Ovary (tissue), 9 donors: ENCODE data around the gene HECW1. TPM values are rescaled to one million over a fixed set of nuclear protein-coding genes. Genes with fewer than 3 reads are reported as not detected.
"Not testable (repeated sequence)": the region's sequence is repeated elsewhere in the genome, so short reads cannot be mapped to it uniquely, and the experiment has no call there.

Experiments used
- DNase-seq, 5 donors: peaks; one replicate each; pipeline ENCODE4 v3.0.0-alpha.2; 2019 to 2020
- H3K27ac ChIP-seq, 2 donors: fragments of 200-600 bp; one replicate each; pipeline versions ENCODE4 v1.5.1 to v1.8.0; 2019 to 2022
- H3K27me3 ChIP-seq: fragments of 200-600 bp; one replicate; pipeline ENCODE4 v1.8.0; 2022
- H3K36me3 ChIP-seq: fragments of 200-600 bp; sonication (generic); one replicate; pipeline ENCODE4 v1.5.1; 2019
- H3K4me1 ChIP-seq: one replicate; pipeline ENCODE4 v1.8.1; 2013; ENCODE audit warnings: mild to moderate bottlenecking, moderate library complexity; ENCODE audit not compliant: insufficient read depth
- H3K4me3 ChIP-seq: fragments of 200-600 bp; sonication (generic); one replicate; pipeline ENCODE4 v1.5.1; 2017
- H3K9me3 ChIP-seq, 2 donors: fragments of 200-600 bp in 1 of 2; sonication (generic) in 1 of 2; one replicate each; pipeline versions ENCODE4 v1.5.1 to v1.8.1; 2013 to 2019; ENCODE audit warnings: mild to moderate bottlenecking in 1 of 2, moderate library complexity in 1 of 2
- EP300 ChIP-seq: sonication (generic); formaldehyde crosslinking; IDR thresholded peaks from one replicate; pipeline ENCODE4 v1.6.1; 2017; ENCODE audit warnings: antibody characterized with exemption
- POLR2A ChIP-seq: fragments of 450-650 bp; IDR thresholded peaks from one replicate; pipeline ENCODE4 v1.6.1; 2017; ENCODE audit warnings: antibody characterized with exemption, mild to moderate bottlenecking, moderate library complexity
- WGBS, 3 donors: extraction: QIAGEN DNeasy Blood & Tissue Kit in 1 of 3; methylation state at CpG; one replicate each; pipeline versions ENCODE4 v1.1.5 to v1.1.7; 2013 to 2017; 5-methylcytosine and 5-hydroxymethylcytosine counted together
- intact Hi-C, 4 donors: fragments of 100-400 bp; cut with DNase I; formaldehyde crosslinking; loops; one replicate each; pipeline versions ENCODE4 v1.11.0 to v1.15.1; 2022 to 2023
- polyA plus RNA-seq, 2 donors: library from polyadenylated mRNA; stranded (reverse); fragments of 200-250 nt in 1 of 2; fragments of 350-450 nt in 1 of 2; fragmentation: Illumina TruSeq in 1 of 2; extraction: RNeasy Lipid Tissue Mini Kit (QIAGEN cat#74804) in 1 of 2; gene quantifications; one replicate each; pipeline ENCODE4 v1.2.3, GENCODE V29; 2013 to 2014
- total RNA-seq, 7 donors: library from RNA; depleted of rRNA in 2 of 7; stranded (reverse); fragments of >200 nt in 2 of 7; fragmentation: NEBNext Ultra II Directional in 3 of 7; extraction: Animal tissue kit (Norgen Biotek cat#: 25700) in 3 of 7; gene quantifications; one replicate each; pipeline versions ENCODE4 v1.1.0 to v1.2.4, GENCODE V29; 2016 to 2023
- TF ChIP-seq, protein P1 (sequence below), 3 donors: fragments of 450-650 bp in 2 of 3; fragments of 200-600 bp in 1 of 3; IDR thresholded peaks; one replicate each; pipeline versions ENCODE4 v1.5.1 to v1.8.0; 2016 to 2022; ENCODE audit warnings: antibody characterized with exemption in 3 of 3, mild to moderate bottlenecking in 1 of 3
- donor health status: DM: no; HTN: no; CAD: no; lungs with moderate emphysema.
- donor health status: DM: no; HTN: no; CAD: no.
- donor health status: Bipolar disorder and iron deficiency.
- donor health status: DM: yes; HTN: yes; CAD: no.
- donor health status: DM: no; HTN: no; CAD: no.
- donor health status: DM: yes; HTN: yes; CAD: no.

Gene HECW1
- total and polyA plus RNA-seq, 9 donors: 0.31 to 6.4 (median 1.8) TPM; not detected in 1

DNA sequence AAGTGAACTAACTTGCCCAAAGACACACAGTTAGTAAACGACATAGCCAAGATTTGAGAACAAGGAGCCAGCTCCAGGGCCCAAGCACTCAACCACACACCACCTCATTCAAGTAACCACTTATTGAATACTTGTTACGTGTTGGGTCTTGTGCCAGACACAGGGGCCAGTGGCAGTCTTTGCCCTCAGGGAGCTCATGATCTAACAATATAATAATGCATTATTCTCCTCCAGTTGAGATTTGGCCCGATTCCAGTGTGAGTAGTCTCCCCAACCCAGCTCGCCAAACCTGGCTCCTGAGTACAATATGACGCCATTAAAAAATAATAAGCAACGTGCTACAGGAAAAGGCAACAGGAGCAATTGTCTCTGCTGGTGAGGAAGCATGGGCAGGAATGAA is 456.1 kb downstream of the HECW1 start:
- Histone ChIP-seq H3K36me3 (no peaks in the 10 kb centered on the region), H3K27me3 (no peaks in the 10 kb centered on the region), H3K9me3 (no peaks in the 10 kb centered on the region), H3K27ac (no peak overlapping the region), H3K4me1 (no peaks in the 10 kb centered on the region), H3K4me3 (no peak overlapping the region)
- TF ChIP-seq, protein P1, sequence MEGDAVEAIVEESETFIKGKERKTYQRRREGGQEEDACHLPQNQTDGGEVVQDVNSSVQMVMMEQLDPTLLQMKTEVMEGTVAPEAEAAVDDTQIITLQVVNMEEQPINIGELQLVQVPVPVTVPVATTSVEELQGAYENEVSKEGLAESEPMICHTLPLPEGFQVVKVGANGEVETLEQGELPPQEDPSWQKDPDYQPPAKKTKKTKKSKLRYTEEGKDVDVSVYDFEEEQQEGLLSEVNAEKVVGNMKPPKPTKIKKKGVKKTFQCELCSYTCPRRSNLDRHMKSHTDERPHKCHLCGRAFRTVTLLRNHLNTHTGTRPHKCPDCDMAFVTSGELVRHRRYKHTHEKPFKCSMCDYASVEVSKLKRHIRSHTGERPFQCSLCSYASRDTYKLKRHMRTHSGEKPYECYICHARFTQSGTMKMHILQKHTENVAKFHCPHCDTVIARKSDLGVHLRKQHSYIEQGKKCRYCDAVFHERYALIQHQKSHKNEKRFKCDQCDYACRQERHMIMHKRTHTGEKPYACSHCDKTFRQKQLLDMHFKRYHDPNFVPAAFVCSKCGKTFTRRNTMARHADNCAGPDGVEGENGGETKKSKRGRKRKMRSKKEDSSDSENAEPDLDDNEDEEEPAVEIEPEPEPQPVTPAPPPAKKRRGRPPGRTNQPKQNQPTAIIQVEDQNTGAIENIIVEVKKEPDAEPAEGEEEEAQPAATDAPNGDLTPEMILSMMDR (IDR thresholded peaks at IDR 0.05): no peak
- TF ChIP-seq EP300 (no peak), POLR2A (no peak)
- DNase-seq: no peak
- intact Hi-C loops: no loop called here
- WGBS, 3 donors: 87 to 88% (median 88%) methylated on average over 6 of the region's 6 CpGs

DNA sequence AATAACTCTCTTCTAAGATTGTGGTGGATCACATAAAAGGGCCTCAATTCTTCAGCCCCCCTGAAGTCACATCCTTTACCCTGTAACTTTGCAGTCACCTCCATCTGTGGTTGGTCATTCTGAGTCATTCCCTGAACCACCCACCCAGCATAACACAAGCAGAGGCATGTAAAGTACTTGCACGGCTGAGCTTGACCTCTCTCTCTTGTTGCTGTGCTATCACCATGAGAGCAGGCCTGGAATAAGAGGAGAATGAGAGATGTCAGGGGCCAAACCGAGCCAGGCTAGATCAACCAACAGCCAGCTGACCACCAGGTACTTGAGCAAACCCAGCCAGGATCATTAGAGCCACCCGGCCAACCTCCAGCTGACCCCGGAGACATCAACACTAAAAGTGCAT is 457.0 kb downstream of the HECW1 start:
- no peak overlapping the region for H3K27ac ChIP-seq
- DNase-seq: no peak
- intact Hi-C loops: no loop called here
- no peak overlapping the region for H3K4me3 ChIP-seq
- no peaks in the 10 kb centered on the region for H3K9me3 ChIP-seq
- no peaks in the 10 kb centered on the region for H3K36me3 ChIP-seq
- TF ChIP-seq POLR2A (no peak), EP300 (no peak)
- TF ChIP-seq, protein P1 (IDR thresholded peaks at IDR 0.05): no peak
- 83 to 93% (median 85%) methylated on average over 4 of the region's 4 CpGs for WGBS, 3 donors
- H3K4me1 ChIP-seq: no peaks in the 10 kb centered on the region
- no peaks in the 10 kb centered on the region for H3K27me3 ChIP-seq

DNA sequence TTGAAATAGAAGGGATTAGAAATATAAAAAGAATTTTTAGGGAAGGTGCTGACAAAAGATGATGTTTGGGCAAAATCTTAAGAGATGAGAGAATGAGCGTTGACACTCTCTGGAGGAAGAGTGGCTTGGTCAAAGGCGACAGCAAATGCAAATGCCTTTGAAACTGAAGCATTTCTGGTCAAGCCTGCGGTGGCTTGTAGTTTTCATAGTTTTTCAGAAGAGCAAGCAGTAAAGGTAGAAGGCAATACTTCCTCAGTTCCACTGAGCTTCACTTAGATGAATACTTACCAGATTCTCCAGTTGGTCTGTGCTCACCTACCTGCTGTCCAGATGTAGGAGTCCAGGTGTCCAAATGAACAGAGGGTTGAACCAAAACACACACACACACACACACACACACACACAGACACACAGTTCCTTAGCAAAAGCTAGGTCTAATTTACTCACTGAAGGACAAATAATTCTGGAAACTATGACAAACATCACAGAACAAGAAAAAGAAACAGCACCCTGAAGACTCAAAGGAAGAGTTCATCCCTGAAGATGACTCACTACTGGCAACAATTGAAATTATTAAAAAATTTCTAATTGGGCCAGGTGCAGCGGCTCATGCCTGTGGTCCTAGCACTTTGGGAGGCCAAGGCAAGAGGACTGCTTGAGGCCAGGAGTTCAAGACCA is 458.4 kb downstream of the HECW1 start:
- TF ChIP-seq EP300 (no peak), POLR2A (no peak)
- TF ChIP-seq, protein P1 (IDR thresholded peaks at IDR 0.05): no peak
- Histone ChIP-seq H3K36me3 (no peaks in the 10 kb centered on the region), H3K4me1 (no peaks in the 10 kb centered on the region), H3K9me3 (no peaks in the 10 kb centered on the region), H3K4me3 (no peak overlapping the region), H3K27me3 (no peaks in the 10 kb centered on the region), H3K27ac (no peak overlapping the region)
- intact Hi-C loops: no loop called here
- DNase-seq: no peak
- WGBS, 3 donors: 84 to 91% (median 90%) methylated on average over 4 of the region's 4 CpGs

DNA sequence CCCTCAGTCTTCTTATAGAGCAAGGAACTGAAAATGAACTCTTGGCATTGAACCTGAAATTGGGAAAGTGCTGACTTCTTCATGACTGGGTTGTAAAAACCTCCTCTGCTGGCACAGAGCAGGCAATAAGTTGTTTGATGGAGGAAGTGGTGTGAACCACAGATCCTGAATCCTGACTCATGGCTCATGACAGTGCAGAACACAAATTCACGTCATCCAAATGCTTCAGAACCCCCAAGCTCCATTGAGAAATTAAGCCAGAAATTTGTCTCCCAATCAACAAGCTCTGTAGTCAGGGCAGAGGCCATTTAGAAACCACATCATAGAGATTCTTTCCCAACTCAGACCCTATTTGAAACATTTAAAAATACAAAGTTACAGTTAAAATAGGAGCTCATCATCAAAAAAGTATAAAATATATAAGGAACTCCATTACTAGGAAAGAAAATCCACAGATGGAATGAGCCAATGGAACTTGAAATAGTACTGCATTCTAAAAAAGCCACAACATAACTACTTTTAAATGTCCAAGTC is 460.1 kb downstream of the HECW1 start:
- intact Hi-C loops: no loop called here
- H3K27me3 ChIP-seq: no peaks in the 10 kb centered on the region
- H3K27ac ChIP-seq: no peak overlapping the region
- H3K9me3 ChIP-seq: no peaks in the 10 kb centered on the region
- no peak overlapping the region for H3K4me3 ChIP-seq
- WGBS, 3 donors: 32 to 43% (median 35%) methylated on average over 1 of the region's 1 CpG
- TF ChIP-seq EP300 (no peak), POLR2A (no peak)
- TF ChIP-seq, protein P1 (IDR thresholded peaks at IDR 0.05): no peak
- no peaks in the 10 kb centered on the region for H3K36me3 ChIP-seq
- H3K4me1 ChIP-seq: no peaks in the 10 kb centered on the region
- DNase-seq: no peak

DNA sequence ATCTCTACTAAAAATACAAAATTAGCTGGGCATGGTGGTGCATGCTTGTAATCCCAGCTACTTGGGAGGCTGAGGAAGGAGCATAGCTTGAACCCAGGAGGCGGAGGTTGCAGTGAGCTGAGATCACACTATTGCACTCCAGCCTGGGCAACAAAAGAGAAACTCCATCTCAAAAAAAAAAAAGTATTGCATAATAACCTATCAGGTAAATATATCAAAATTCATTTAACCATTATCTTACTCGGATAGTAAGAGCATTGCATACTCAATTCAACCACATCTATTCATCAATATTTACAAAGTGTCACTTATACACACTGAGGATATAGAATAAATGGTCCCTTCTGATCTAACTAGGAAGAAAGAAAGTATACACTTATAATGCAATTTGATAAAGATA is 461.4 kb downstream of the HECW1 start:
- H3K4me3 ChIP-seq, DNase-seq, H3K9me3 ChIP-seq, H3K4me1 ChIP-seq, intact Hi-C loops, H3K27ac ChIP-seq, H3K36me3 ChIP-seq, H3K27me3 ChIP-seq: not testable (repeated sequence)
- 93 to 98% (median 97%) methylated on average over 2 of the region's 2 CpGs for WGBS, 3 donors
